Activated T-cell treated with anti-CD3 and anti-CD28 coated beads, Interleukin-2, amount 50 U/mL, for 4 hours (primary cell): Measurements from ENCODE around the gene SOX21. TPM values are rescaled to one million over a fixed set of nuclear protein-coding genes. Genes with fewer than 3 reads are reported as not detected.
A peak's percentile ranks its signal among the peaks of the same experiment; 100 is the strongest.

ENCODE experiments used
- ATAC-seq, 2 donors: fragments of 200-7000 bp; cut with Tn5 transposase; one replicate each; pipeline ENCODE4 v1.10.0; 2021
- DNase-seq: peaks from one replicate; pipeline ENCODE4 v3.0.0-alpha.2; 2020
- H3K27me3 Mint-ChIP-seq: one replicate; pipeline ENCODE4 v1.8.0; 2021; ENCODE audit warnings: low read depth, mixed read lengths
- H3K36me3 Mint-ChIP-seq: one replicate; pipeline ENCODE4 v1.8.0; 2022; ENCODE audit warnings: mixed read lengths; ENCODE audit not compliant: insufficient read depth
- H3K4me1 Mint-ChIP-seq: one replicate; pipeline ENCODE4 v1.8.0; 2021; ENCODE audit warnings: low read depth, mixed read lengths
- H3K4me3 Mint-ChIP-seq: one replicate; pipeline ENCODE4 v1.8.0; 2021; ENCODE audit warnings: mild to moderate bottlenecking, moderate library complexity, mixed read lengths
- H3K9me3 Mint-ChIP-seq: one replicate; pipeline ENCODE4 v1.8.0; 2021; ENCODE audit warnings: mixed read lengths
- total RNA-seq, 3 donors: library from RNA; stranded (reverse); gene quantifications; one replicate each; pipeline ENCODE4 v1.2.1, GENCODE V29; 2021

Gene SOX21
- total RNA-seq, 3 donors from 2014 or later, result not detected

GRCh38 chr13:94674609-94675348, 37.6 kb downstream of the SOX21 start:
- DNase-seq, result peak; percentile 33
- H3K27me3 Mint-ChIP-seq, result peaks cover 17% of the 10 kb centered on the region
- no peaks in the 10 kb centered on the region for H3K9me3 Mint-ChIP-seq
- peak in 1 of 2 donors; percentile 58 for ATAC-seq
- H3K36me3 Mint-ChIP-seq, result no peaks in the 10 kb centered on the region
- H3K4me1 Mint-ChIP-seq, result no peaks in the 10 kb centered on the region
- no peak overlapping the region for H3K4me3 Mint-ChIP-seq

GRCh38 chr13:94673851-94674250, 38.5 kb downstream of the SOX21 start:
- H3K9me3 Mint-ChIP-seq, result no peaks in the 10 kb centered on the region
- peaks cover 17% of the 10 kb centered on the region for H3K27me3 Mint-ChIP-seq
- DNase-seq (no peak), ATAC-seq (no peak)
- H3K4me3 Mint-ChIP-seq, result no peak overlapping the region
- no peaks in the 10 kb centered on the region for H3K36me3 Mint-ChIP-seq
- H3K4me1 Mint-ChIP-seq, result no peaks in the 10 kb centered on the region

GRCh38 chr13:94672400-94672799, 39.9 kb downstream of the SOX21 start:
- Mint-ChIP-seq H3K36me3 (no peaks in the 10 kb centered on the region), H3K4me1 (peaks cover 14% of the 10 kb centered on the region), H3K27me3 (peaks cover 9% of the 10 kb centered on the region), H3K4me3 (no peak overlapping the region), H3K9me3 (peaks cover 3% of the 10 kb centered on the region)
- ATAC-seq, result no peak
- DNase-seq, result no peak

- Mint-ChIP-seq H3K4me1 (peaks cover 32% of the 10 kb centered on the region), H3K4me3 (no peak overlapping the region), H3K27me3 (peaks cover 12% of the 10 kb centered on the region), H3K36me3 (no peaks in the 10 kb centered on the region), H3K9me3 (peaks cover 3% of the 10 kb centered on the region)
- DNase-seq, result no peak
- peak; percentile 85 to 87 for ATAC-seq
Measured at GRCh38 chr13:94667190-94667589, 45.2 kb downstream of the SOX21 start.

- DNase-seq (no peak), ATAC-seq (no peak)
- Mint-ChIP-seq H3K9me3 (peaks cover 3% of the 10 kb centered on the region), H3K27me3 (peaks cover 15% of the 10 kb centered on the region), H3K36me3 (no peaks in the 10 kb centered on the region), H3K4me3 (no peak overlapping the region), H3K4me1 (peaks cover 32% of the 10 kb centered on the region)
Measured at GRCh38 chr13:94666065-94666464, 46.3 kb downstream of the SOX21 start.

GRCh38 chr13:94664889-94665288, 47.5 kb downstream of the SOX21 start:
- no peak for ATAC-seq
- Mint-ChIP-seq H3K9me3 (peaks cover 3% of the 10 kb centered on the region), H3K4me3 (no peak overlapping the region), H3K27me3 (peaks cover 21% of the 10 kb centered on the region), H3K4me1 (peaks cover 36% of the 10 kb centered on the region), H3K36me3 (no peaks in the 10 kb centered on the region)
- no peak for DNase-seq

GRCh38 chr13:94662274-94662945, 49.9 kb downstream of the SOX21 start:
- no peak for DNase-seq
- Mint-ChIP-seq H3K4me3 (no peak overlapping the region), H3K27me3 (peaks cover 21% of the 10 kb centered on the region), H3K36me3 (no peaks in the 10 kb centered on the region), H3K4me1 (peaks cover 23% of the 10 kb centered on the region), H3K9me3 (no peaks in the 10 kb centered on the region)
- ATAC-seq, result no peak

GRCh38 chr13:94661406-94661805, 50.9 kb downstream of the SOX21 start:
- ATAC-seq (no peak), DNase-seq (no peak)
- H3K9me3 Mint-ChIP-seq, result no peaks in the 10 kb centered on the region
- no peaks in the 10 kb centered on the region for H3K36me3 Mint-ChIP-seq
- peaks cover 20% of the 10 kb centered on the region for H3K4me1 Mint-ChIP-seq
- H3K27me3 Mint-ChIP-seq, result peaks cover 21% of the 10 kb centered on the region
- H3K4me3 Mint-ChIP-seq, result no peak overlapping the region

- Mint-ChIP-seq H3K9me3 (no peaks in the 10 kb centered on the region), H3K36me3 (no peaks in the 10 kb centered on the region), H3K4me3 (no peak overlapping the region), H3K27me3 (peaks cover 21% of the 10 kb centered on the region), H3K4me1 (peaks cover 19% of the 10 kb centered on the region)
- ATAC-seq (no peak), DNase-seq (no peak)
Measured at GRCh38 chr13:94660695-94661326, 51.5 kb downstream of the SOX21 start.

Other genes with a start within 250 kb of the SOX21 start
- gene DCT, start 232.9 kb downstream of the SOX21 start, total RNA-seq, result not detected
- gene TGDS, start 116.4 kb downstream of the SOX21 start, total RNA-seq, result 10 to 100 TPM; 22.0 to 27.8 (median 26.4) TPM
- 1 to 10 TPM; 6.0 to 8.3 (median 7.0) TPM for gene GPR180, start 110.7 kb downstream of the SOX21 start, total RNA-seq